ENCODE data around the gene IQCK. TPM values are rescaled to one million over a fixed set of nuclear protein-coding genes. Genes with fewer than 3 reads are reported as not detected.

IQCK gene
- total RNA-seq, 1 donor, result 13.4 TPM

DNA sequence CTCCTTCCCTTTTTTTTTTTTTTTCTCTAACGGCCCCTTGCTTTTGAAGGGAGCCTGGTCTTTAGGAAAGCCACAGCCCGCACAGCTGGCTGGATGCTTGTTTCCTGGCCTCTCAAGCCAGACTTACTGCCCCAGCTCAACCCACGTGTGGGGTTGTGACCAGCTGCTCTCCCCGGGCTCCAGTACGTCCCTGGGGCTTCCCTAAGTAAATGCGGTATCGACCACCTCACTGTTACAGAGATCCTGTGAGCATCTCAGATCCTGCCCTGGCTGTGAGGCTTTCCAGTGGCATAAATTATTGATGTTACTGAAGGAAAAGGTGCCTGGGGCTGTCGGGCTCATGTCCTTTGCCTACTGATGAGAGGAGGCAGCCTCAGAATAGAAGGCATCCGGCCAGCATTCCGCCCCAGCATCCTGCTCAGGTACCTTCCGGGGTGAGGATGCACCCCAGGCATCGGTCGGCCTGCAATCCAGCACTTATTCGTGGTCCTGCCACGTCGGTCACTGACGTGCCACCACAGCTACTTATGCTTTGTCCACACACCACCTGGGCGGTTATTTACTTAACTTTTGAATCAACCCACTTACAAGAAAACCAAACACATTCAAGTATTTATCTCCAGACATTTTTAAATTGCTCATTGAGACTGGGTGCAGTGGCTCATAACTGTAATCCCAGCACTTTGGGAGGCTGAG, 156.9 kb downstream of the IQCK start:
- TF ChIP-seq, protein P1, sequence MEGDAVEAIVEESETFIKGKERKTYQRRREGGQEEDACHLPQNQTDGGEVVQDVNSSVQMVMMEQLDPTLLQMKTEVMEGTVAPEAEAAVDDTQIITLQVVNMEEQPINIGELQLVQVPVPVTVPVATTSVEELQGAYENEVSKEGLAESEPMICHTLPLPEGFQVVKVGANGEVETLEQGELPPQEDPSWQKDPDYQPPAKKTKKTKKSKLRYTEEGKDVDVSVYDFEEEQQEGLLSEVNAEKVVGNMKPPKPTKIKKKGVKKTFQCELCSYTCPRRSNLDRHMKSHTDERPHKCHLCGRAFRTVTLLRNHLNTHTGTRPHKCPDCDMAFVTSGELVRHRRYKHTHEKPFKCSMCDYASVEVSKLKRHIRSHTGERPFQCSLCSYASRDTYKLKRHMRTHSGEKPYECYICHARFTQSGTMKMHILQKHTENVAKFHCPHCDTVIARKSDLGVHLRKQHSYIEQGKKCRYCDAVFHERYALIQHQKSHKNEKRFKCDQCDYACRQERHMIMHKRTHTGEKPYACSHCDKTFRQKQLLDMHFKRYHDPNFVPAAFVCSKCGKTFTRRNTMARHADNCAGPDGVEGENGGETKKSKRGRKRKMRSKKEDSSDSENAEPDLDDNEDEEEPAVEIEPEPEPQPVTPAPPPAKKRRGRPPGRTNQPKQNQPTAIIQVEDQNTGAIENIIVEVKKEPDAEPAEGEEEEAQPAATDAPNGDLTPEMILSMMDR (IDR thresholded peaks at IDR 0.05; ENCODE audit: insufficient read depth, low read depth, low read length), result no peak
- DNase-seq (ENCODE audit: low read depth), result no peak

DNA sequence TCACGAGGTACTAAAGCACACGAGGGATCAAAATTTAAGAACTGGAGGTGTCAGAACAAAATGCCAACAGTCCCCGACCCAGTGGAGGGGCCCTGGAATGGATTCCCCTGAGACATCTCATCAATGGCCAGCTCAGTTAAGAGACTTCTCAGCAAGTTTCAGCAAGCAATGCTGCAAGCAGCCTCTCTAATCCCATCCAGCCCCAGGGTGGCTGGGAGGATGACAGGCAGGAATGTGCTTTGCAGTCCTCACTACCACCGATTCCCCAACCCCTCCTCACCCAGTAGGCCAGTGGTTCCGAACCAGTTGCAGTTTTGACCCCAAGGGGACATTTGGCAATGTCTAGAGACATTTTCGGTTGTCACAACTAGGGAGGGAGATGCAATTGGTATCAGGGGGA, 157.8 kb downstream of the IQCK start:
- H3K4me3 ChIP-seq (ENCODE audit: low read depth, low read length), result no peak overlapping the region
- TF ChIP-seq, protein P1 (IDR thresholded peaks at IDR 0.05; ENCODE audit: insufficient read depth, low read depth, low read length), result no peak
- DNase-seq (ENCODE audit: low read depth), result no peak

More for the DNA sequence above, 156.9 kb downstream of the IQCK start:
- no peak overlapping the region for H3K4me3 ChIP-seq (ENCODE audit: low read depth, low read length)

DNA sequence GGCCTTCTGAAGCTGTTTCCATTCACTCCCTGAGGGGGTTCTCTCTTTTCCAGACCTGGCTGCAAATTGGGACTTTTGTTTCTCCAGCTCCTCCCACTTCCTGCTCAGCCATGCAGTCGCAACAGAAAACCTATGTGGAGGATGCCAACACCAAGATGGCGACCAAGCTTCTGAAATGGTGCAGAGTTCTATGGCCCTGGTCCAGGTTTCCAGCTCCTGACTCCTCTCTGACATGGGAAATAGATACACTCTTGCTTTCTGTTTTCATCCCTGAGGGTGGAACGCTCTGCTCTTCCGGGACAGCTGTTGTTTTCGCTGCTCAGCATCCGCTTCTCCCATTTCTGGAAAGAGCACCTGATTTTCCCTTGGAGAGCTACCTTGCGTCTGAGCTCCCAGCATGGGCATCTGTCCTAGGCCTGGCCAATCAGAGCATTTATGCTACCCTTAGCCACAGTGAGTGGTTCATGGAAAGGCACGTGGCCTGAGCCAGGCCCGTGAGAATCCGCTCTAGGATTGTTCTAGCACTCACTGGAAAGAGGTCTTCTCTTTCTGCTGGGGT, 158.5 kb downstream of the IQCK start:
- no peak for DNase-seq (ENCODE audit: low read depth)
- TF ChIP-seq, protein P1 (IDR thresholded peaks at IDR 0.05; ENCODE audit: insufficient read depth, low read depth, low read length), result no peak
- no peak overlapping the region for H3K4me3 ChIP-seq (ENCODE audit: low read depth, low read length)

DNA sequence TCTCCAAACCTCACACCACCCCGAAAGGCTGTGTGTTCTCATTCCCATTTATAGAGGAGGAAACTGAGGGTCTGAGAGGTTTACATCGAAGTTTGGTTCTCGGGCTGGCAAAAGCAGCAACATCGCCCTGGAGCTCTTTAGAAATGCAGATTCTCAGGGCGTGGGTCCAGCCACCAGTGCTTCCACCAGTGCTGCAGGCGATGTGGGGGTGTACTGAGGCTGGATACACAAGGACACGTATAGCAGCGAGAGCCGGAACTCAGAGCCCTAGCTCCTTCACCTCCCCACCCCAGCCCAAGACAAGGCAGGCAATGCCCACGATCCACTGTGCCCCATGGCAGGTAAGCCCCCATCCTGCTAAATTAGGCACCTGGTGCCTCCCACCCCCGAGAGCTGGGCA, 160.7 kb downstream of the IQCK start:
- DNase-seq (ENCODE audit: low read depth), result no peak
- H3K4me3 ChIP-seq (ENCODE audit: low read depth, low read length), result no peak overlapping the region
- TF ChIP-seq, protein P1 (IDR thresholded peaks at IDR 0.05; ENCODE audit: insufficient read depth, low read depth, low read length), result no peak

DNA sequence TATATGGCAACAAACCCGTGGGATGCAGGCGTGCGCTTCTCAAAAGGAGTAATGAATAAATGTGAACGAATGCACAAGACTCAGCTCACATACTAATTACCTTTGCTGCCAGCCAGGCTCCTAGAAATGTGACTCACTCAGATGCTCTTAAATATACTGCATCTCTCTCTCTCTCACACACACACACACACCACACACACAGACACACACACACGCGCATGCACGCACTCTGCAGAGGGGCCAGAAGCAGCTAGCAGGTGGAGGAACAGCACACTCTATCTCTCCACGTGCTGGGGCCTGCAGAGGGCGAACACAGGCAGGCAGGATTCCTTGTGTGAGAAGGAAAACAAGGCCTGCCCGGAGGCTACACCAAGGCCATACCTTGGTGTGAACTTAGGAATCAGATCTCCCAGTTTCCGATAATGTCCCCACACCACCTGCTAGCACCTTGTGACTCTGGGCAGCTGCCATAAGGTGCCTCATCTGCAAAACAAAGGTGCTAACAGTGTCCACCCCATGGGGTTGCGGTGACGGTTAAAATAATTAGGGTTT, 161.2 kb downstream of the IQCK start:
- no peak overlapping the region for H3K4me3 ChIP-seq (ENCODE audit: low read depth, low read length)
- TF ChIP-seq, protein P1 (IDR thresholded peaks at IDR 0.05; ENCODE audit: insufficient read depth, low read depth, low read length), result no peak
- DNase-seq (ENCODE audit: low read depth), result no peak

DNA sequence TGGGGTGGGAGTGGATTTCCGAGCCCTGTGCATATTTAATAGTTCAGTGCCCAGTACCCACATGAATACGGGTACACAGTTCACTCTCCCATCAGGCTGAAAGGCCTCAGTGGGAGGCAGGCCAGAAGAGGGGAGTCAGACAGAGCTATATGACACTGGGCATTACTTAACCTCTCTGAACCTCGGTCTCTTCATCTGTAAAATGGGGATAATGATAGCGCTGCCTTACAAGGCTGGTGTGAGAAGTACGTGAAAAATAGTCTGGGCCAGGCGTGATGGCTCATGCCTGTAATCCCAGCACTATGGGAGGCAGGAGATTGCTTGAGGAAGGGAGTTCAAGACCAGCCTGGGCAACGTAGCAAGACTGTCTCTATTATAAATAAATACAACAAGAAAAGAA, 163.0 kb downstream of the IQCK start:
- DNase-seq (ENCODE audit: low read depth), result no peak

More for the DNA sequence above, 163.0 kb downstream of the IQCK start:
- no peak overlapping the region for H3K4me3 ChIP-seq (ENCODE audit: low read depth, low read length)
- TF ChIP-seq, protein P1 (IDR thresholded peaks at IDR 0.05; ENCODE audit: insufficient read depth, low read depth, low read length), result no peak

Measured in fibroblast of villous mesenchyme (primary cell).